ENCODE measurements around the gene NUSAP1.
A peak's percentile ranks its signal among the peaks of the same experiment; 100 is the strongest.
"Not testable (repeated sequence)": the region's sequence is repeated elsewhere in the genome, so short reads cannot be mapped to it uniquely, and the experiment has no call there.

Gene NUSAP1

DNA sequence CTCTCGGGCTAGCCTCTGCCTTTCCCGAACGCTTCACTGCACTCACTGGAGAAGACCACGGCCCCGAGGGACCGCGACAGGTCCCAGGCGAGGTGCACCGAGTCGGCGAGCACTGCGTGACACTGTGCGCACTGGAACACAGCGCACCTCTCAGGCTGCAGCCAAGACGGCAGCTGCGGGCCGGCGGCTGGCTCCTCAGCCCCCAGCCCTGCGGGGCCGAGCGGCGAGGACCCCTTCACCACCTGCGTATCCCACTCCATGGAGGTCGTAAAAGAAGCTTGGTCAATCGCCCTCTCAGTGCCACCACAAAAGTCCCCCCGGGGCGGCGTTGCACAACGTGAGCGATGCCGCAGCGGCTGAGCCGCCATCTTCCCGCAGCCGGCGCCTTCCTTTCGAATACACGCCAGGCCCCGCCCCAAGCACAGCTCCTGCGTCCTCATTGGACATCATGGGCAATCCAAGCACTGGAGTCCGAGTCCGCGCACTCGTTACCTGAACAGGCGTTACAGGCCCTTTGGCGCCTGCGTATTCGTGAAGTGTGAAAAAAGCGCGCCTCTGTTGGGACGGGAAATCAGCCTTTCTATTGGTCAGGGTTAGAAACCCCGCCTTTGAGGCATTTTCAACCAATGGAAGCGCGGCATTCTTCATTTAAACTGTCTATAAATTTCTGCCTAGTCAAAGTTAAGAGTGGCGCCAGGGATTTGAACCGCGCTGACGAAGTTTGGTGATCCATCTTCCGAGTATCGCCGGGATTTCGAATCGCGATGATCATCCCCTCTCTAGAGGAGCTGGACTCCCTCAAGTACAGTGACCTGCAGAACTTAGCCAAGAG lies at the start of gene NUSAP1, which contains the start of gene OIP5:
Gene NUSAP1, plus strand, starts transcription at position 688 of the 832 bp plus-strand sequence. Its CDS starts 77 bp downstream, at position 765.
Gene OIP5, minus strand, starts transcription at position 398 of the 832 bp plus-strand sequence. Its CDS starts 30 bp downstream, at position 368.
- peak; percentile 92 for DNase-seq (ENCODE audit: low read depth)

- not testable (repeated sequence) for DNase-seq (ENCODE audit: low read depth)
Observed at GRCh38 chr15:41282980-41283652, 49.6 kb upstream of the NUSAP1 start.

DNA sequence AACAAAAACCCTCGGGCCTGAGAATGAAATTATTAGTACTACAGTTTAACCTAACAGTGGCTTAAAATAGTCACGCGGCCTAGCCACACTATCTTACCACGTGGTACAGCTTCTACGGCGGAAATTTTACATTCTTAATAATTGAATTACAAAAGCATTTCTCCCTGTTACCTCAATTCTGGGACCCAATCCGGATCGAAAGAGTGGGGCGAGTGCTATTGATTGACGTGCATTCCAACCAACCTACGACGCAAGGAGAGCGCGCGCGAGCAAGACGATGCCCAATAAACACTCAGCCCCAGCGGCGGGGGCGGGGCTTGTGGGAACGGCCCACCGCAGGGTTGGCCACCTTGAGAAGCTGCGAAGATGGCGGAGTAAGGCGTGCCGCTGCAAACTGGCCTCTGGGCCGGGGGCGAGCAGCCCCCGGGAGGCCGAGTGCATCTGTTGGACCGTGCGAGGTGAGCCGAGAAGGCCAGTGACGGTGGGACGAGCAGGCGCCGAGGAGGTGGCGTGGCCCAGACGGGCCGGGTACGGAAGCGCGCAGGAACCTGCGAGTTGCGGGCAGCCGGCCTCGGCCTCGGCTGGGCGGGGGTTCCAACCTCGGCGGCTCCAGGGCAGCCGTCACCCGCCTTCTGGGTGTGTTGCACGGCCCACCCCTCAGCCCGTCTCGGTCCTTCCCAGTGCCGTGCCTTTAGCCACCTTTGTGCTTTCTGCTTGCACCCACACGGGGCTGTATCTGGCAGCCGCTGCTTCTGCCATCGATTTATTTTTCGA lies 48.8 kb upstream of the NUSAP1 start:
- peak; percentile 93 for DNase-seq (ENCODE audit: low read depth)

DNA sequence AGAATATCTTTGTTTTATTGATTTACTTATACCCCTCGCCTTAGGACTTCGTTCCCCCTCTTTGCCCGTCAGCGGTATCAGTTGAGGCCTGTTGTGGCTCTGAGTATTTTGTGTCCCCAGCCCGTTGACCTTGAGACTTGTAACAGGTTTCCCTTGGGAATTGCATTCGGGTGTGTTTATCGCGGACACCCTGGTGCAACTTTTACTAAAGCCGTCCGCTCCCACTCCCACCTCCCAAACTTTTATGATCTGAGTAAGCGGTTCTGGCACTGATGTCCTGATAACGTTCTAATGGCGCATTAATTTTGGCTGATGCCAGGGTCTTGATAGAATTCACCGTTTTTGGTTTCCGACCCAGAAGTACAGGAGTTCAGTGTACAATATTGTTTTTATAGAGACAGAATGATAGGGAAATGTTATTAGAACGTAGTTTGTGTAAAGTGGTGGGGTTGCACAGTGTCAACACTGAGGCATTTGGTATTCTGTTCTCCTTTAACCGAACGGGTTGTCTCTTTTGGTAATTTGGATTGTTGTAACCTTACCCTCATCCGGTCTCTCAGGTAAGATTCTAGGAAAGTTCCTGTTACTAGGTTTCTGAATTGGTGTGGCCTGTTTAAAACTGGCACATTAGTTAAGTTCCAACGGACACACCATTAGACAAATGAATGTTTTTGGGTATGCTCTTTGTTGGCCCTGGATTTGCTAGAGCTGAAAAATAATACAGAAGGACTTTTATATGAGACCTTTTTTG lies 48.1 kb upstream of the NUSAP1 start:
- no peak for DNase-seq (ENCODE audit: low read depth)

DNA sequence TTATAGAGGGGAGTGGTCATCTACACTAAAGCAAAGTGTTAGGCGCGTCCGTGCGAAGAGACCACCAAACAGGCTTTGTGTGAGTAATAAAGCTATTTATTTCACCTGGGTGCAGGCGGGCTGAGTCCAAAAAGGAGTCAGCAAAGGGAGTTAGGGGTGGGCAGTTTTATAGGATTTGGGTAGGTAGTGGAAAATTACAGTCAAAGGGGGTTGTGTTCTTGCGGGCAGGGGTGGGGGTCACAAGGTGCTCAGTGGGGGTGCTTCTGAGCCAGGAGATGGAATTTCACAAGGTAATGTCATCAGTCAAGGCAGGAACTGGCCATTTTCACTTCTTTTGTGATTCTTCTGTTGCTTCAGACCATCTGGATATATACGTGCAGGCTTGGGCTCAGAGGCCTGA lies 47.4 kb upstream of the NUSAP1 start:
- DNase-seq (ENCODE audit: low read depth) = no peak

DNA sequence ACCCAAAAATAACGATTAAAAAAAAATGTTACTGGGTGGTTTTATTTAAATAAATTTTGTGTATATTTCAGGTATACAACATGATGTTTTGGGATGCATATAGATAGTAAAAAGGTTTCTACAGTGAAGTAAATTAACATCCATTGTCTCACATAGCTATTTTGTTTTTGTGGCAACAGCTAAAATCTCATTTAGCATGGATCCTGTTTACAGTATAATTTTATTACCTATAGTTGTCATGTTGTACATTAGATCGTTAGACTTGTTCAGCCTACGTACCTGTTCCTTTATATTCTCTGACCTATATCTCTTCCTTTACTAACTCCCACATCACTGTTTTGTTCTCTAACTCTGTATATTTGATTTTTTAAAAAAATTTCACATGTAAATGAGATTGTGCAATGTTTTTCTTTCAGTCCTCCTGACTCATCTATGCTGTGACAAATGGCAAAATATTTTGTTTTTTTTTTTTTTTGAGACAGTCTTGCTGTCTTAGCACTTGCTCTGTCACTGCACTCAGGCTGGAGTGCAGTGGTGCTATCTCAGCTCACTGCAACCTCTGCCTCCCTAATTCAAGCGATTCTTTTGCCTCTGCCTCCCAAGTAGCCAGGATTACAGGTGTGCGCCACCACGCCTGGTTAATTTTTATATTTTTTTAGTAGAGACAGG lies 45.9 kb upstream of the NUSAP1 start:
- no peak for DNase-seq (ENCODE audit: low read depth)

GRCh38 chr15:41288464-41288863 lies 44.2 kb upstream of the NUSAP1 start:
- DNase-seq (ENCODE audit: low read depth) = no peak

GRCh38 chr15:41289953-41290352 lies 42.7 kb upstream of the NUSAP1 start:
- no peak for DNase-seq (ENCODE audit: low read depth)

DNA sequence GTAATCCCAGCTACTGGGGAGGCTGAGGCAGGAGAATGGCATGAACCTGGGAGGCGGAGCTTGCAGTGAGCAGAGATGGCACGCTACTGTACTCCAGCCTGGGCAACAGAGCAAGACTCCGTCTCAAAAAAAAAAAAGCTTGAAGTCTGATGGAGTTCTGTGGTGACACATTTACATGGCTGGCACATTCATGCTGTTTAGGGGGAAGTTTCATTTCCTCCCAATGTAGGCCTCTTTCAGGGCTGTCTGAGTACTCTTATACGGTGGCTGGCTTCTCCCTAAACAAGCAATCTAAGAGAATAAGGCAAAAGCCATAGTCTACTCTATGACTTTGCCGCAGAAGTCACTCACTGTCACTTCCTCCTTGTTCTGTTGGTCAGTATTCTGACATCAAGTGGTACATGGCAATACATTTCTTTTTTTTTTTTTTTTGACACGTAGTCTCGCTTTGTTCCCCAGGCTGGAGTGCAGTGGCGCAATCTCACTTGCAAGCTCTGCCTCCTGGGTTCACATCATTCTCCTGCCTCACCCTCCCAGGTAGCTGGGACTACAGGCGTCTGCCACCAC lies 41.5 kb upstream of the NUSAP1 start:
- DNase-seq (ENCODE audit: low read depth) = no peak

- no peak for DNase-seq (ENCODE audit: low read depth)
Observed at GRCh38 chr15:41292521-41292920, 40.2 kb upstream of the NUSAP1 start.

GRCh38 chr15:41301139-41301538 lies 31.5 kb upstream of the NUSAP1 start:
- DNase-seq (ENCODE audit: low read depth) = not testable (repeated sequence)

DNA sequence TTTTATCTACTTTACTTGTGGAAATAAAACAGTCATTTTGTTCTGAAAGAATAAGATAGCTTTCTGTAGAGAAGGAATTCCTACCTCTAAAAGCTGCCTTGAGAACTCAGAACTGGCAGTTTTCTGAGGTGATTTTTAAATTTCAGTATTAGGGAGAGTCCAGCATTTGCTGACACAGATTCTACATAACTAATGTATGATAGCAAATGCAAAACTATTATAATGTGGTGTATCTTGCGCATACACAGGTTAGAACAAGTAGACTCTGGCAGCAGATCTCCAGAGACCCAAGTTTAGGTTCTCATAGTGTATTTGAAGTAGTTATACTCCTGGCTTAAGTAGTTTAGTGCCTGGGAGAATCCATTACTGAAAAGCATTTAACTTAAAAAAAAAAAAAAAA lies 31.1 kb upstream of the NUSAP1 start:
- no peak for DNase-seq (ENCODE audit: low read depth)

GRCh38 chr15:41304149-41304770 lies 28.4 kb upstream of the NUSAP1 start:
- no peak for DNase-seq (ENCODE audit: low read depth)

GRCh38 chr15:41307679-41308078 lies 25.0 kb upstream of the NUSAP1 start:
- no peak for DNase-seq (ENCODE audit: low read depth)

GRCh38 chr15:41309226-41309905 lies 23.3 kb upstream of the NUSAP1 start:
- DNase-seq (ENCODE audit: low read depth) = no peak

GRCh38 chr15:41320805-41321330 lies 11.8 kb upstream of the NUSAP1 start:
- not testable (repeated sequence) for DNase-seq (ENCODE audit: low read depth)

DNA sequence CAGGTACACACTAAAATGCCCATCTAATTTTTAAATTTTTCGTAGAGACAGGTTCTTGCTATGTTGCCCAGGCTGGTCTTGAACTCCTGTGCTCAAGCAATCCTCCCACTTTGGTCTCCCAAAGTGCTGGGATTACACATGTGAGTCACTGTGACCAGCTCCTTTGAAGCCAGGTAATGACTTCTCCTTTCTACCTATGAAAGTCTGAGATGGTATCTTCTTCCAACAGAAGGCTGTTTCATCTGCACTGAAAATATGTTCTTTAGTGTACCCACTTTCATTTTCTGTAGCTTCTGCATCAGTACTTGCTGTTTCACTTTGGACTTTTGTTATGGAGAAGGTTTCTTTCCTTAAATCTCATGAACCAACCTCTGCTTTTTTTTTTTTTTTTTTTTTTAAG lies 9.1 kb upstream of the NUSAP1 start:
- no peak for DNase-seq (ENCODE audit: low read depth)

DNA sequence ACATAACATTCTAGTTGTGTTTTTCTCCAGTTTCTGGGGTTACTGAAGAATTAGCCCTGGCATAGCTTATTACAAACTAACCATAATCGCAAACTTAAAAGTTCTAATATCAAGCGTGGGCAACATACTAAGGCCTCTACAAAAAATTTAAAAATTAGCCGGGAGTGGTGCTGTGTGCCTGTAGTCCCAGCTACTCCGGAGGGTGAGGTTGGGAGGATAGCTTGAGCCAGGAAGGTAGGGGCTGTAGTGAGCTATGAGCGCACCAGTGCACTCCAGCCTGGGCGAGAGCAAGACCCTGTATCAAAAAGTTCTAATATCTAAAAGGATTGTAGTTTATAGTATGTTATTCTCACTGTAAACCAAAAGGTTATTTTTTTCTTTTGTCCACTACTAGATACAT lies 1.4 kb upstream of the NUSAP1 start:
- DNase-seq (ENCODE audit: low read depth) = no peak

DNA sequence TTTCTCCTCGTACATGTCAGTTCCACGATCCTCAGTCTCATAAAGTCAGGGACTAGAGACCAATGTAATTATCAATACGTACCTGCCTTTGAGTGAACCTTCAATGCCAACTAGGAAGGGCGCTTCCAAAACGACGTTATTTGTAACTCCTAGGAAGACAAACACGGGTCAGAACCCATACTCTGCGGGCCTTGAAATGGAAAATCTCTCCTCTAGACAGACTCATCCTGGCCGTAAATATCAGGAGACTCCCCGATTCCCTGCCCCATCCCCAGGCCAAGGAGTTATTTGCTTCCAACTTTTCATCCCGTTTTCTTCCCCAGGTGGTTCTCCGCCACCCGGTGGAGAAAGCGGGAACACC lies 868 bp upstream of the NUSAP1 start:
- DNase-seq (ENCODE audit: low read depth) = no peak

Data from stimulated activated CD8-positive, alpha-beta memory T cell treated with anti-CD3 and anti-CD28 coated beads, Interleukin-12 subunit alpha, Interleukin-12 subunit beta, amount 100 ng/mL, for 4 hours (primary cell).